ENCODE results near the gene PTPRK.

The PTPRK gene

DNA sequence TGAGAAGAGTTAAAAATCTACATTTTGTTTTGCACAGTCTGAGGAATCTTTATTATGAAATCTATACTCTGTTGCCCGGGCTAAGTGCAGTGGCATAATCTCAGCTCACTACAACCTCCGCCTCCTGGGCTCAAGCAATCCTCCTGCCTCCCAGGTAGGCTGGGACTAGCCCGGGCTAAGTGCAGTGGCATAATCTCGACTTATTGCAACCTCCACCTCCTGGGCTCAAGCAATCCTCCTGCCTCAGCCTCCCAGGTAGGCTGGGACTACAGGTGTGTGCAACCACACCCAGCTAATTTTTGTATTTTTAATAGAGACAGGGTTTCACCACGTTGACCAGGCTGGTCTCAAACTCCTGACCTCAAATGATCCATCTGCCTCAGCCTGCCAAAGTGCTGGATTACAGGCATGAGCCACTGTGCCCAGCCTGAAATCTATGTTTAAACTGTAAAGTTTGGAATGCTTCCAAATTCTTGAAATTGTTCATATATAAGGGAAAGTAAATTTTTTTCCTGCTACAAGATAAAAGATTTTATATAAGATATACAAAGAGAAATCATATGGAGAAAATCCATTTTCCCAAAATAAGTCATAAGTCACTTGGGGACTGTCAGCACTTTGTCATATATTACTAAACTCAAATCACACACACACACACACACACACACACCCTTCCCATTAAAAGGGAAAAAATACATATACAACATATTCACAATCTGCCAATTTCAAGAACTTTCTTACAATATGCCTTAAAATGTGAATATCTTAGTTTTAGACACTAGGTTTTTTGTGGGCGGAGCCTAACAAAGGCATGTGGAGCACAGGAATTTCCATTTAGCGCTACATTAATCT lies 19.4 kb downstream of the PTPRK start:
- no peak for DNase-seq (ENCODE audit: low read depth, low spot score)
- in situ Hi-C loops (cut with HindIII; ENCODE audit: low sequenced_read_pairs): no loop called here
- TF ChIP-seq, protein P1, sequence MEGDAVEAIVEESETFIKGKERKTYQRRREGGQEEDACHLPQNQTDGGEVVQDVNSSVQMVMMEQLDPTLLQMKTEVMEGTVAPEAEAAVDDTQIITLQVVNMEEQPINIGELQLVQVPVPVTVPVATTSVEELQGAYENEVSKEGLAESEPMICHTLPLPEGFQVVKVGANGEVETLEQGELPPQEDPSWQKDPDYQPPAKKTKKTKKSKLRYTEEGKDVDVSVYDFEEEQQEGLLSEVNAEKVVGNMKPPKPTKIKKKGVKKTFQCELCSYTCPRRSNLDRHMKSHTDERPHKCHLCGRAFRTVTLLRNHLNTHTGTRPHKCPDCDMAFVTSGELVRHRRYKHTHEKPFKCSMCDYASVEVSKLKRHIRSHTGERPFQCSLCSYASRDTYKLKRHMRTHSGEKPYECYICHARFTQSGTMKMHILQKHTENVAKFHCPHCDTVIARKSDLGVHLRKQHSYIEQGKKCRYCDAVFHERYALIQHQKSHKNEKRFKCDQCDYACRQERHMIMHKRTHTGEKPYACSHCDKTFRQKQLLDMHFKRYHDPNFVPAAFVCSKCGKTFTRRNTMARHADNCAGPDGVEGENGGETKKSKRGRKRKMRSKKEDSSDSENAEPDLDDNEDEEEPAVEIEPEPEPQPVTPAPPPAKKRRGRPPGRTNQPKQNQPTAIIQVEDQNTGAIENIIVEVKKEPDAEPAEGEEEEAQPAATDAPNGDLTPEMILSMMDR (IDR thresholded peaks at IDR 0.05; ENCODE audit: low read depth, low read length): no peak
- no peak overlapping the region for H3K4me3 ChIP-seq (ENCODE audit: low read depth, low read length)

DNA sequence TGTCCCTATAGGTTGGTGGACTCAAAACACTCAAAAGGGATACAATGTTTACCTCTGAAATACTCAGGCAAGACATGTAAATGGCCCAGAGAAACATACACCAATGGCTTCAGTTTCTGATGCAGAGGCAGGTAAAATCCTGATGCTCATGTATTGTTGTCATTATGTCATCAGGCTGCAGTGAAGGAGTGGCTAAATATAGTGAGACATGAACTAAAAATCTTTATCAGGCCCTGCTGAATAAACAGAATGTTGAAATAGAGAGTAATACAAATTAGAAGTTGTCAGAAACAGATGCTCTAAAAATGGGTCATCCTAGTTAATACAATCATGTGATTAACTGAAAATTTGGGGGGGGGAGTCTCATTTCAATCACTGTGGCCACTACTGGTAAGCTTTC lies 20.4 kb downstream of the PTPRK start:
- no peak for DNase-seq (ENCODE audit: low read depth, low spot score)
- TF ChIP-seq, protein P1 (IDR thresholded peaks at IDR 0.05; ENCODE audit: low read depth, low read length): no peak
- H3K4me3 ChIP-seq (ENCODE audit: low read depth, low read length): no peak overlapping the region
- in situ Hi-C loops (cut with HindIII; ENCODE audit: low sequenced_read_pairs): no loop called here

DNA sequence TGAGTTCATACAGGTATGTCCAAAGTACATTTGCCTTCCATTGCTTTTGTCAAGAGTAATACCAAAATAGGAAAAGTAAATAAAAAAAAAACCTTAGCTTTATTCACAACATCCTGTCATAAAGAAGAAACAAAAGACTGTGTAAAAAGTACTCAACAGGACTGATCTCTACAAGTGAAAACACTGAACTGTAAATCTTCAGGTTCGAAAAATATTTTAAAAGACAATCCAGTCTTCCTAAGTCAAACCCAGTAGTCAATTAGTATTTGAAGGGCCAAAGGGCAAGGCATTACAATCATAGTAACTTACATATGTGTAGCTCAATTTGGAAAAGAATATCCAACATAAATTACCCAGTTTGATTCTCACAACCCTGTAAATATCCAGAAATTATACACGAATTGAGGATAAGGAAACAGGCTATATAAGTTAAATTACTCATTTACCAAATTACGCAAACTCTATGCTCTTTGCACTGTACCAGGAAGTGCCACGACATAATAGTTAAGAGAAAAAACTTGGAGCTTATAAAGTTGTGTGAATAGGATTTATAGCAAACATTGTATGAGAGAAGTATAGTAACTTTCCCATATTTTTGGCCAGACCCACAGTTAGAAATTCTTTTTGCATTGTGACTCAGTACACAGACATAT lies 21.2 kb downstream of the PTPRK start:
- DNase-seq (ENCODE audit: low read depth, low spot score): no peak
- in situ Hi-C loops (cut with HindIII; ENCODE audit: low sequenced_read_pairs): no loop called here
- H3K4me3 ChIP-seq (ENCODE audit: low read depth, low read length): no peak overlapping the region
- TF ChIP-seq, protein P1 (IDR thresholded peaks at IDR 0.05; ENCODE audit: low read depth, low read length): no peak

DNA sequence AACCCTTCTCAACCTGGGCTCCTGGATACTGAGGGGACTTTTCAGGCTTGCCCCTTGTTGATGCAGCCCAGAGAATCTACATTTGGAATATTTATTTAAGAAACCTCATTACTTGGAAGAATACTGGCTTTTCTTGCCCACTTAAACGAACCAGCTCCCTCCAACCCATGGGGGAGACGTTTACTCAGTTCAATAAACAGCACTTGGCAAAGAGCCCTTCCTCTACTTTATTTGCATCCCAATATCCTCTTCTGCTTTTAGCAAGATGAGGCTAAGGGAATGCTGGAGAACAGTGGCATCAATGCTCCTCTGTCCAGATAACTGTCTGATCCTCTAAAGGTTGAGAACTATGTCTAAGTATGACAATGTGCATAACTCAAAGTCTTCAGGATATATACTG lies 22.2 kb downstream of the PTPRK start:
- TF ChIP-seq, protein P1 (IDR thresholded peaks at IDR 0.05; ENCODE audit: low read depth, low read length): no peak
- no peak for DNase-seq (ENCODE audit: low read depth, low spot score)
- in situ Hi-C loops (cut with HindIII; ENCODE audit: low sequenced_read_pairs): no loop called here
- H3K4me3 ChIP-seq (ENCODE audit: low read depth, low read length): no peak overlapping the region

DNA sequence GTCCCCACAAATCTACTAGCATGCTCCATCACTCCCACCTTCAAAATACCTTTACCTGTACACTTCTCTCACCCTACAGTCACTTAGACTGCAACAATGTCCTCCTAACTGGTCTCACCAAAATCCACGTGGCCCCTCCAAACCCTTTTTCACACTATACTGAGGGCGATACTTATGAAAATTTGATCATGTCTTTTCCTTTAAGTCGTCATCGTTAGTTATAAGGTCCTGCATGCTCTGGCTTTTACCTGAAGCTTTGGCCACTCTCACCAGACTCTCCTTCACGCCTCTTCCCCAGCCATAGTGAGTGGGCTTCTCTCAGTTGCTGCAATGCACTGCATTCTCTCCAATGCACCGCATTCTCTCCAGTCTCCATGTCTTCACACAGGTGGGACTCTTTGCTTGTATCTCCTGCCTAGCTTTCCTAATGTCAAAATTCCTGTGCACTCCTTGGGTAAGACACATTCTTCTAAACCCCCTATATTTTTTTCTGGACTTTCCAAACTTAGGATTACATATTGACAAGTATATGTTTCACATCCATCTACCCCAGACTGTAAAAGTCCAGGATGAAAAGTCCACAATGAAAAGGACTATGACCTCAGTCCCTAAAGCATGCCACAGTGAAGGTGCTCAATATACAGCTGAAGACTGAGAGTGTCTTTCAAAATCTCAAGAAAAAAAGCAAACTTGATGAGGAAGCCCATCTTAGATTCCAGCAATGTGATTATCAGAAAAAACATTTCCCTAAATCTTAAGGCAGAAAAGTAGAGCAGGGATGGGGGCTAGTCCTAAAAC lies 24.7 kb downstream of the PTPRK start:
- in situ Hi-C loops (cut with HindIII; ENCODE audit: low sequenced_read_pairs): no loop called here
- H3K4me3 ChIP-seq (ENCODE audit: low read depth, low read length): no peak overlapping the region
- TF ChIP-seq, protein P1 (IDR thresholded peaks at IDR 0.05; ENCODE audit: low read depth, low read length): no peak
- no peak for DNase-seq (ENCODE audit: low read depth, low spot score)

DNA sequence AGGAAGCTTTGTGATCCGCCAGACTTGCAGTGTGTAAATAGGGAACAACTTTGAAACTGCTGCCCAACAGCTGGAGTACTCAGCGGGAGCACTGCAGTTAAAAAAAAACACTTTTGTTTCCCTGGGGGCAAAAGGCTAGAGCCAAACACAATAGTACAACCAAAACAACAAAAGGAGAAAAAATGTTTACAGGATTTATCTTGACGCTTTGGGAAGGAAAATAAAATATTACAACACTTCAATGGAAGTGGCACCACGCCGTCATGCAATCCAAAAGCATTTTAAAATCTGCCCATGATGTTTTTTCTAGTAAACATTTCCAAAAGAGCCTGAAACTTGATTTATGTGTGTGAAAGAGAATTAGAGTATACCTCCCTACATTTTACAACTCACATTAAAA lies 26.0 kb downstream of the PTPRK start:
- in situ Hi-C loops (cut with HindIII; ENCODE audit: low sequenced_read_pairs): no loop called here
- no peak overlapping the region for H3K4me3 ChIP-seq (ENCODE audit: low read depth, low read length)
- no peak for DNase-seq (ENCODE audit: low read depth, low spot score)
- TF ChIP-seq, protein P1 (IDR thresholded peaks at IDR 0.05; ENCODE audit: low read depth, low read length): no peak
